ENCODE data around the gene HMG20B. TPM values are rescaled to one million over a fixed set of nuclear protein-coding genes. Genes with fewer than 3 reads are reported as not detected.

Gene HMG20B
- total RNA-seq, 1 donor from 2014 or later, result 51.0 TPM

DNA sequence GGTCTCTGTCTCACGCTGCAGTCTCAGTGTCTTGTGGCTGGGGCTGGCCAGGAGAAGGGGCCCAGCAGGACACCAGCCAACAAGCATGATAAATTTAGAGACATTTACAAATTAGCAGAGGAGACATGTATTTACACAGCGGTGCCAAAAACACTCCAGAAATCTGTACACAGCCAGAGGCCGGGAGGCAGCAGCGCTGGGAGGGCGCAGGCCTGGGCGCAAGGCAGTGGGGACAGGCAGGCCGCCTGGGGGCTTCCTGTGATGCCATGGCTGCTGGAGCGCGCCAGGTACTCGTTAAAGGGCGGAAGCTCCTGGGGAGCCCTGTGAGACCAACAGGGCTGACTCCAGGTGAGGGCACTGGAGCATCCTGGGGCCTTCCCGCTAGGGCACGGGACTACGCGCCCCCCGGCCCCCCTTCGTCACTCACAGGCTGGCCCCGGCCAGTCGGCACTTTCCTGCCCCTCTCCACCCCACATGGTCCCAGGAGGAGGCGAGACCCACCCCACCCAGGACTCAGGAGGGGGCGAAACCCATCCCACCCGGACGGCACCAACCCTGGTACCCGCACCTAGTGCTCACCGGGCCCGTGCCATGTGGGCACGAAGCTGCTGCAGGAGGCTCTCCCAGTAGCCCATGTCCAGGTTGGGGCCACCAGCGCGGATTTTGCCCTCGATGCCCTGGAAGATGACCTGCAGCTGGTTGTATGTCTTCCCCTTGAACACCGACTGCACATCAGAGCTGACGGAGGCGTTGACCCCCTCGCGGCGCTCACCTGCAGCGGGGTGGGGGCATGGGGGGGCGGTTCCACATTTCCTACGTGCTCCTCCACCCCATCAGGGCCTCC is 41.3 kb downstream of the HMG20B start:
- ATAC-seq (ENCODE audit: low read depth) (no peak), DNase-seq (no peak)
- CTCF ChIA-PET, result no interaction called here
- TF ChIP-seq, protein P1, sequence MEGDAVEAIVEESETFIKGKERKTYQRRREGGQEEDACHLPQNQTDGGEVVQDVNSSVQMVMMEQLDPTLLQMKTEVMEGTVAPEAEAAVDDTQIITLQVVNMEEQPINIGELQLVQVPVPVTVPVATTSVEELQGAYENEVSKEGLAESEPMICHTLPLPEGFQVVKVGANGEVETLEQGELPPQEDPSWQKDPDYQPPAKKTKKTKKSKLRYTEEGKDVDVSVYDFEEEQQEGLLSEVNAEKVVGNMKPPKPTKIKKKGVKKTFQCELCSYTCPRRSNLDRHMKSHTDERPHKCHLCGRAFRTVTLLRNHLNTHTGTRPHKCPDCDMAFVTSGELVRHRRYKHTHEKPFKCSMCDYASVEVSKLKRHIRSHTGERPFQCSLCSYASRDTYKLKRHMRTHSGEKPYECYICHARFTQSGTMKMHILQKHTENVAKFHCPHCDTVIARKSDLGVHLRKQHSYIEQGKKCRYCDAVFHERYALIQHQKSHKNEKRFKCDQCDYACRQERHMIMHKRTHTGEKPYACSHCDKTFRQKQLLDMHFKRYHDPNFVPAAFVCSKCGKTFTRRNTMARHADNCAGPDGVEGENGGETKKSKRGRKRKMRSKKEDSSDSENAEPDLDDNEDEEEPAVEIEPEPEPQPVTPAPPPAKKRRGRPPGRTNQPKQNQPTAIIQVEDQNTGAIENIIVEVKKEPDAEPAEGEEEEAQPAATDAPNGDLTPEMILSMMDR (IDR thresholded peaks at IDR 0.05), result no peak
- Mint-ChIP-seq H3K27ac (no peak overlapping the region), H3K9me3 (no peaks in the 10 kb centered on the region), H3K36me3 (ENCODE audit: low read depth) (peaks cover 38% of the 10 kb centered on the region), H3K4me3 (no peak overlapping the region), H3K4me1 (peaks cover 14% of the 10 kb centered on the region), H3K27me3 (no peaks in the 10 kb centered on the region)
- POLR2A ChIA-PET, result no interaction called here
- intact Hi-C loops (cut with micrococcal nuclease), result no loop called here

DNA sequence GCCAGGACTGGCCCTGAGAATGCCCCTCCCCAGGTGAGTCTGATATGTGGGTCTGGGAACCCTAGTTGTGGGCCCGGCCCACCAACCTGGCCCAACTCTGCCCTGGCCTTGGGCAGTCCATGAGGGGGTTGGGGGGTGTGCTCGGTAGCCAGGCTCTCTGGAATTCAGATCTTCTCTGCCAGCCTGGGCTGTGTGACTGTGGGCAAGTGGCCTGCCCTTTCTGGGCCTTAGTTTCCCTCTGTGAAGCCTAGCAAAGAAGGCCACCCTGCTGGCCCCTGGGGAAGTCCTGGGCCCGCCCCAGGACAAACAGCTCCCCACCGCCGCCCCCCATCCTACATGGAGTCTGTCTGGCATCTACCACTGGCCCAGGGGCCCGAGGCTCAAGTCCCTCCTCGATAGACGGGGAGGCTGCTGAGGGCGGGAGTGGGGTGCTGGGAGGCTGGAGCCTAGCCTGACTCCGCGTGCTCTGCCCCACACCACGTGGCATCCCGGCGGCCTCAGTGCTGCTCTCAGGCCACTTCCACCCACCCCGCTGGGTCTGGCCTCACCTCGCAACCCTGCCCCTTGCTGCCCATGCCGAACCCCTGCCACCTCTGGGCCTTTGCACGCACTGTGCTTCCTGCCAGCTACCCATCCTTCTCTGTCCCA is 42.2 kb downstream of the HMG20B start:
- H3K9me3 Mint-ChIP-seq, result no peaks in the 10 kb centered on the region
- ATAC-seq (ENCODE audit: low read depth) (no peak), DNase-seq (no peak)
- peaks cover 14% of the 10 kb centered on the region for H3K4me1 Mint-ChIP-seq
- H3K36me3 Mint-ChIP-seq (ENCODE audit: low read depth), result peaks cover 39% of the 10 kb centered on the region
- intact Hi-C loops (cut with micrococcal nuclease), result no loop called here
- H3K4me3 Mint-ChIP-seq, result no peak overlapping the region
- ChIA-PET POLR2A (interaction anchor here (0.6 kb wide), 1 partner anchor 73 kb away, joined by 10 read pairs; no protein-coding TSS in a partner anchor), CTCF (no interaction called here)
- TF ChIP-seq, protein P1 (IDR thresholded peaks at IDR 0.05), result no peak
- H3K27ac Mint-ChIP-seq, result no peak overlapping the region
- no peaks in the 10 kb centered on the region for H3K27me3 Mint-ChIP-seq

DNA sequence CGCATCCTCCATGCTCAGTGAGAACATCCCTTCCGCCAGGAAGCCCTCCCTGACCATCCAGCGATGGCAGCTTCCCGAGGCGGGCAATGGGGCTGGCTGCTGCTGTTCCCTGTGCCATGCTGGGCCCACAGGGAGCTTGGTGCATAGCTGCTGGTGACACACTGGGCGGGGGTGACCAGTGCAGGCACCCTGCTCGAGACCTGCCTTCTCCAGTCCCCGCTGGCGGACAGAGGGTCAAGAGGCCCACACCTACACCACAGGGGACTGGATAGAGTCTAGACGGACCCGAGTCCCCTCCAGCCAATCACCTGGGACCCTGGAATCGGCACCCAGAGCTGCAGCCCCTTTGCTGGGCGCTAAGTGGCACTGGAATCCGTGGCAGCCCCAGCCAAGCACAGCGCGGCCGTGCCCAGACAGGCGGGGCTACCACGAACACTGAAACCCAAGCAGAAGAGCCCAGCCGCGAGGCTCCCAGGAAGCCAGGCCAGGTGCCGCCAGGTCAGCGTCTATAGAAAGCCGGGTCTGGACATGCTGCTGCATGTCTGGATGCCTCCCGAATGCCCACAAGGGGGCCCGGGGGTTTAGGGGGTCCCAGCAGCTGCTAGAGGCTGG is 42.9 kb downstream of the HMG20B start:
- Mint-ChIP-seq H3K27me3 (no peaks in the 10 kb centered on the region), H3K4me3 (no peak overlapping the region), H3K27ac (no peak overlapping the region), H3K36me3 (ENCODE audit: low read depth) (peaks cover 38% of the 10 kb centered on the region), H3K4me1 (peaks cover 14% of the 10 kb centered on the region), H3K9me3 (no peaks in the 10 kb centered on the region)
- DNase-seq (no peak), ATAC-seq (ENCODE audit: low read depth) (no peak)
- TF ChIP-seq, protein P1 (IDR thresholded peaks at IDR 0.05), result no peak
- ChIA-PET CTCF (no interaction called here), POLR2A (interaction anchor here (0.6 kb wide), 1 partner anchor 73 kb away, joined by 10 read pairs; no protein-coding TSS in a partner anchor)
- intact Hi-C loops (cut with micrococcal nuclease), result no loop called here

DNA sequence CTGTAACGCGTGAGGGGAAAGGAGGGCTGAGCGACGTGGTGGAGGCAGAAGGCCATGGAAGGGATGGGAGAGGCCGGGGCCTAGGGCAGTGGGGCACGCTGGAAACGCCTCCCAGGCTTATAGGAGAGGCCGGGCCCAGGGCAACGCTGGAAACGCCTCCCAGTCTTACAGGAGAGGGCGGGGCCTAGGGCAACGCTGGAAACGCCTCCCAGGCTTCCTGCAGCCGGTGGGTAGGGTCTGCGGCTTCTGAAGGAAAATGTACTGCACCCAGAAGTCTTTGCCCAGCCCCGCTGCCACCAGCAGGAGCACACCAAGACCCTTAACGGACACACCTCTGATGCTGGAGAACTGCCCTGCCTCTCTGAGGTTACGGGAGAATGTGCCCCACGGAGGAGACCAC is 44.7 kb downstream of the HMG20B start:
- ChIA-PET POLR2A (no interaction called here), CTCF (interaction anchor here (1.8 kb wide), 1 partner anchor 72 kb away, joined by 9 read pairs; no protein-coding TSS in a partner anchor)
- Mint-ChIP-seq H3K4me1 (peaks cover 14% of the 10 kb centered on the region), H3K27me3 (no peaks in the 10 kb centered on the region), H3K9me3 (no peaks in the 10 kb centered on the region), H3K27ac (no peak overlapping the region), H3K4me3 (no peak overlapping the region), H3K36me3 (ENCODE audit: low read depth) (peaks cover 43% of the 10 kb centered on the region)
- DNase-seq (no peak), ATAC-seq (ENCODE audit: low read depth) (no peak)
- intact Hi-C loops (cut with micrococcal nuclease), result no loop called here
- TF ChIP-seq, protein P1 (IDR thresholded peaks at IDR 0.05), result no peak

Data from activated B cell treated with CpG ODN at 0.5 μM for 24 hours (primary cell).